Panc1 (cell line): ENCODE results near the gene RBKS.

Source experiments
- TF ChIP-seq, protein P1 (sequence below), 2 experiments: IDR thresholded peaks; 2 replicates each; pipeline ENCODE4 v1.6.1; 2011 to 2012; ENCODE audit warnings: low read depth in 2 of 2, control low read depth in 1 of 2, low read length in 1 of 2, mild to moderate bottlenecking in 1 of 2, moderate library complexity in 1 of 2; ENCODE audit not compliant: insufficient read depth in 1 of 2
- TF ChIP-seq, protein P2 (sequence below): fragments of 450-650 bp; IDR thresholded peaks from 2 replicates; pipeline ENCODE4 v1.5.1; 2017; ENCODE audit warnings: mild to moderate bottlenecking

DNA sequence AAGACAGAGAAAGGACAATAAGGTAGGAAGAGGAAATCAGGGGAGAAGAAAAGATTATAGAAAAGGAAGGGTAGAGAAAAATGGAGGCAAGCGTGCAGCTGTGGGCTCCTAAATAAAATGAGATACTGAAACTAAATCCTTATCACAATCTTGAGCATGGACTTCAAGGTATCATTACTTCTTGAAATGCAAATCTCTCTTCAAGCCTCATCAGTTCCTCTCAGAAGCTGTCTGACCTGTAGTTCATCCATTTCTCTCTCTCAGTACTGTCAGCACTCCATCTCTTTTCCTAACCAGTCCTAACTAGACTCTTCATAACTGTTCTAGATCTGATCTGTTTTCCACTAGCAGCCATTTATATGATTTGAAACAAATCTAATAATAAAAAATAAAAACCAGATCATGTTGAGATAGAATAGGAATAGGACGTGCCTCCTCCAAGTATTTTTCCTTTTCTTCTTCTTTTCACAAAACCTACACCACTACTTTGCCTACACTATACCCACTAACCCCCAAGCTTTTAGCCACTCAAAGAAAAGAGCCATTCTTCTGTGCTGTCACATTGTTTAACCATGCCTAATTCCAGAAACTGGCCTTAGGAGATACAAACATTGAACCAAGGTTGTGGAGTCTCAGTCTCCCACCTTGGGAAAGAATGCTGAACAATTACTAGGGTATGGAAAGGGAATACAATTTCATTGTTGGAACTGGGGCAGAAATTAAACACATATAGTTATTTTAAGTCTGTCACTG lies 21.4 kb upstream of the RBKS start:
- TF ChIP-seq, protein P1, sequence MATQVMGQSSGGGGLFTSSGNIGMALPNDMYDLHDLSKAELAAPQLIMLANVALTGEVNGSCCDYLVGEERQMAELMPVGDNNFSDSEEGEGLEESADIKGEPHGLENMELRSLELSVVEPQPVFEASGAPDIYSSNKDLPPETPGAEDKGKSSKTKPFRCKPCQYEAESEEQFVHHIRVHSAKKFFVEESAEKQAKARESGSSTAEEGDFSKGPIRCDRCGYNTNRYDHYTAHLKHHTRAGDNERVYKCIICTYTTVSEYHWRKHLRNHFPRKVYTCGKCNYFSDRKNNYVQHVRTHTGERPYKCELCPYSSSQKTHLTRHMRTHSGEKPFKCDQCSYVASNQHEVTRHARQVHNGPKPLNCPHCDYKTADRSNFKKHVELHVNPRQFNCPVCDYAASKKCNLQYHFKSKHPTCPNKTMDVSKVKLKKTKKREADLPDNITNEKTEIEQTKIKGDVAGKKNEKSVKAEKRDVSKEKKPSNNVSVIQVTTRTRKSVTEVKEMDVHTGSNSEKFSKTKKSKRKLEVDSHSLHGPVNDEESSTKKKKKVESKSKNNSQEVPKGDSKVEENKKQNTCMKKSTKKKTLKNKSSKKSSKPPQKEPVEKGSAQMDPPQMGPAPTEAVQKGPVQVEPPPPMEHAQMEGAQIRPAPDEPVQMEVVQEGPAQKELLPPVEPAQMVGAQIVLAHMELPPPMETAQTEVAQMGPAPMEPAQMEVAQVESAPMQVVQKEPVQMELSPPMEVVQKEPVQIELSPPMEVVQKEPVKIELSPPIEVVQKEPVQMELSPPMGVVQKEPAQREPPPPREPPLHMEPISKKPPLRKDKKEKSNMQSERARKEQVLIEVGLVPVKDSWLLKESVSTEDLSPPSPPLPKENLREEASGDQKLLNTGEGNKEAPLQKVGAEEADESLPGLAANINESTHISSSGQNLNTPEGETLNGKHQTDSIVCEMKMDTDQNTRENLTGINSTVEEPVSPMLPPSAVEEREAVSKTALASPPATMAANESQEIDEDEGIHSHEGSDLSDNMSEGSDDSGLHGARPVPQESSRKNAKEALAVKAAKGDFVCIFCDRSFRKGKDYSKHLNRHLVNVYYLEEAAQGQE (IDR thresholded peaks at IDR 0.05; ENCODE audit: insufficient read depth in 1 of 2, low read depth in 2 of 2, low read length in 1 of 2) = no peak
- TF ChIP-seq, protein P2, sequence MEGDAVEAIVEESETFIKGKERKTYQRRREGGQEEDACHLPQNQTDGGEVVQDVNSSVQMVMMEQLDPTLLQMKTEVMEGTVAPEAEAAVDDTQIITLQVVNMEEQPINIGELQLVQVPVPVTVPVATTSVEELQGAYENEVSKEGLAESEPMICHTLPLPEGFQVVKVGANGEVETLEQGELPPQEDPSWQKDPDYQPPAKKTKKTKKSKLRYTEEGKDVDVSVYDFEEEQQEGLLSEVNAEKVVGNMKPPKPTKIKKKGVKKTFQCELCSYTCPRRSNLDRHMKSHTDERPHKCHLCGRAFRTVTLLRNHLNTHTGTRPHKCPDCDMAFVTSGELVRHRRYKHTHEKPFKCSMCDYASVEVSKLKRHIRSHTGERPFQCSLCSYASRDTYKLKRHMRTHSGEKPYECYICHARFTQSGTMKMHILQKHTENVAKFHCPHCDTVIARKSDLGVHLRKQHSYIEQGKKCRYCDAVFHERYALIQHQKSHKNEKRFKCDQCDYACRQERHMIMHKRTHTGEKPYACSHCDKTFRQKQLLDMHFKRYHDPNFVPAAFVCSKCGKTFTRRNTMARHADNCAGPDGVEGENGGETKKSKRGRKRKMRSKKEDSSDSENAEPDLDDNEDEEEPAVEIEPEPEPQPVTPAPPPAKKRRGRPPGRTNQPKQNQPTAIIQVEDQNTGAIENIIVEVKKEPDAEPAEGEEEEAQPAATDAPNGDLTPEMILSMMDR = no peak
